ENCODE measurements around the gene SARDH.

The SARDH gene

DNA sequence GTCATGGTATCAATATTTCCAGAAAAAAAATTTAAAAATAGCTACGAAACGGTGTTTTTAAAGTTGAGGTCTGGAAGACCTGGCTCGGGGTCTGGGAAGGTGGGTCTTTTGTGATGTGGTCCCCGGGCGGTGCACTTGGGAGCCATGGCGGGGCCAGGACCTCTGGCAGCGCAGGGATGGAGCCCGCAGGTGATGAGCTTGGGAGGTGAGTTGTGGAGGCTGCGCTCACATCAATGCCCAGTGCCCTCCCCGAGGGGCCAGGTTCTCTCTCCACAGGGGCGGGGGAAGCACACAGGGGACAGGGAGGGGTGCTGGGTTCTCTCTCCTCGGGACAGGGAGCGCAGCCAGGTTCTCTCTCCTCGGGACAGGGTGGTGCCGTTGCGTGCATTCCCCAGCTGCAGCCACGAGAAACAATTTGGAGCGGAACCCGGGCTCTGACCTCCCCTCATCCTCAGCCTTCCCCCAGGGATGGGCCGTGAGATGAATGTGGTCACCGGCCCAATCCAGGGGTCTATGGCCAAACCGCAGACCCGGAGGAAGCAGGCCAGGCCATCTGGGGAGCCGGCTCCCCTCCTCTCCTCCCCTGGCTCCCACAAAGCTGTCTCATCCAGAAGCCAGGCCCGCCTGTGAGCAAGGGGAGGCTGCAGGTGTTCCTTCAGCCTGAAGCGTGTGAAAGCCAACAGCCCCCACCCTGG, 76.2 kb downstream of the SARDH start:
- no peak for DNase-seq

DNA sequence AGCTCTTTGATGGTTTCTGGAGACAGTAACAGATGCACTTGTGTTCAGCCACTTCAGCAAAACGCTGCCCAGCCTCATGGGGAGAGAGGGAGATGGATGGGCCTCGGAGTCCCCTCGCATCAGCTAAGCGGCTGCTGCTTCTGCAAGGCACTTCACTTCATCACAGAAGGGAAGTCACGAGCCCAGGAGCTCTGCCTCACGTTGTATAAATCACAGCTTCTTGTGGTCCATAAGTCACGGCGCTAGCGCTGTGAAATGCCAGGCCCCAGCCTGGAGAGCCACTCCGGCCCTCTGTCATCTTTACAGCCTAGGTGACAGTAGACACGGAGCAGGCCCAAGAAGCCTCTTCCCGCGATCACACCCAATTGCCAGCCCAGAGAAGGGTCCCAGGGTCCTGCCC, 78.6 kb downstream of the SARDH start:
- no peak for DNase-seq

DNA sequence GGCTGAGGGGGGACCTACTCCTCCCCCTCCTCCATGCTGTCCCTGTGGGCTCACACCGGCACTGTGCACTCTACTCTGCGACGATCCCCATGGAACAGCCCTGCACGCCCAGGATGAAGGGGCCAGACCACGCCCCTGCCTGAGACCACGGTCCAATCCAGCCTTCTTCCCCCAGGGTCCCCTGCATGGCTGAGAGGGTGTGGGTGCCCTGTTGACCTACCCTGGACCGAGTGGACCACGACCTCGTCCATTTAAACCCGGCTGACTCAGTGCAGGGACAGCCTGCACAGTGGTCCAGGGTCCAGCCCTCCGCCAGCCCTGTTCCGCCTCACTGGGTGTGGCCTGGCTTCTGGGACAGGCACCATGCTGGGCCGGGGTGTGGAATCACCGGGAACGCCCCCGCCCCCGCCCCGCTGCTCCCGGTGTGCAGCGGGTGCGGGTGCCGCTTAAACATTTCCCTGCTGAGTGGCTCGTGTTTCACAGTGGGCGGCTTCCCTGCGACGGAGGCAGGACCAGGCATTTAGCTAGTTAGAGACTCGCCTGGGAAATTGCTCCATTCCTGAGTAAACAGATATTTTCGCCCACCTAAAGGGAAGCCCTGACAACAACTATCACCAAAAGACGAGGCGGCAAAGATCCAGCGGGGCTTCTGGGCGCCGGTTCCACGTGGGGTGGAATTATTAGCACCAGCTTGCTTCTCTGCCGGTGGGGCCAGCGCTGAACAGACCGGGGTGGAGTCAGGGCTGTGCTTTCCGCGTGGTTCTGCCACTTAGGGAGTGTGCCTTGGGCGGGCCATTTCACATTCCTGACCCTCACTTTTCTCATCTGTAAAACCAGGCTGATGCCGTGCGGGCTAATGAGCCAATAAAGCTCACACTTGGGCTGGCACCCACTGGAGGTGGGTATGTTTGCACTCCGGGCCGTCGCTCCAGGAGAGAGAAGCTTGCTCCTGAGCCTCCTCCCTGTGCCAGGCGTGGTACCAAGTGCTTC, 79.4 kb downstream of the SARDH start:
- no peak for DNase-seq

DNA sequence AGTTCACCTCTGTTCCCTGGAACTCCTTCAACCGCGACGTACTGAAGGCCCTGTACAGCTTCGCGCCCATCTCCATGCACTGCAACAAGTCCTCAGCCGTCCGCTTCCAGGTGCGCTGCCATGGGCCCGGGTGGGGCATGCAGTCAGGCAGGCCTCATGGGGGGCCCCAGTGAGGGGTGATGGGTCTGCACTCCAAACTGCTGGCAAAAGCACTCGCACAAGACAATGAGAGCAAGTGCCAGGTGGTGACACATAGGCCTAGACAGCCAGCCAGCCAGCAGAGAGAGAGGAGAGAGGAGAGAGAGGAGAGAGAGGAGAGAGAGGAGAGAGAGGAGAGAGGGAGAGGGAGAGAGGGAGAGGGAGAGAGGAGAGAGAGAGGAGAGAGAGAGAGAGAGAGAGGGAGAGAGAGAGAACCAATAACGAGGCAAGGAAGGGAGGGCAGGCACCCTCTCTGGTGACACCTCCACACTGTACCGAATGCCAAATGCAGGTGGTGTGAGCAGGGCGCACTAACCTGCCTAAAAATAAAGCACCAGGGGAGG, 81.0 kb downstream of the SARDH start:
- DNase-seq, result no peak

DNA sequence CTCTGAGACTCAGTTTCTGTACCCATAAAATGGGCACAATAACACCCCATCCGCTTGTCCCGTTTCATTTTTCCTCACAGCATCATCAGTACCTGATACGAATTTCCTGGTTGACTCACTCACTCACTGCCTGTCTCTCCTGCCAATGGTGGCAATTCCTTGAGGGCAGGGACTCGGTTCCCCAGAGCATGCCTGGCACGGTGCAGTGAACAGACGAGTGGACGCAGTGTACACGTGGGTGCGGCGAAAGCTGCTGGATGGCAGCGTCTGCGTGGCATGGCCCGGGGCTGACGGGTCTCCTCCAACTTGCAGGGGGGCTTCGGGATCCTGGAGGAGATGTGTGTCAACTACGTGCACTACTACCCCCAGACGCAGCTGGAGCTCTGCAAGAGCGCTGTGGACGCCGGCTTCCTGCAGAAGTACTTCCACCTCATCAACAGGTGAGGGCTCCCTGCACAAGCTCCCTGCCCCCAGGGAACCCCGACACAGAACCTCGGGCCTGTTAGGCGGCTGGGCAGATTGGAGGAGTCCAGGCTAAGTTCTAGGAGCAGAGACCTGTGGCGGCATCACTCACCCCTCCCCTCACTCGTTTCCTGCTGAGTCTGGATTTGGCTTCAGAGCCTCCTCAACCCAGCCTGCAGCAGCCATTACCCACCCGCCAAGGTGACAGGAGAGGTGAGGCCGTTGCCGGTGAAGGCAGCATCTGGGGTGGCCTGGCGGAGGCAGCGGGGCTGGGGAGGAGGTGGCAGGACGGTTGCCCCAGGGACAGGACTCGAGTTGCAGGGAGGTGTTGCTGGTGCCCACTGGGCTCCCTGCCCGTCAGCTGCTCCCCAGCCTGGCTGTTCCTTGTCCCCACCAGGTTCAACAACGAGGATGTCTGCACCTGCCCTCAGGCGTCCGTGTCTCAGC, 81.7 kb downstream of the SARDH start:
- no peak for DNase-seq

DNA sequence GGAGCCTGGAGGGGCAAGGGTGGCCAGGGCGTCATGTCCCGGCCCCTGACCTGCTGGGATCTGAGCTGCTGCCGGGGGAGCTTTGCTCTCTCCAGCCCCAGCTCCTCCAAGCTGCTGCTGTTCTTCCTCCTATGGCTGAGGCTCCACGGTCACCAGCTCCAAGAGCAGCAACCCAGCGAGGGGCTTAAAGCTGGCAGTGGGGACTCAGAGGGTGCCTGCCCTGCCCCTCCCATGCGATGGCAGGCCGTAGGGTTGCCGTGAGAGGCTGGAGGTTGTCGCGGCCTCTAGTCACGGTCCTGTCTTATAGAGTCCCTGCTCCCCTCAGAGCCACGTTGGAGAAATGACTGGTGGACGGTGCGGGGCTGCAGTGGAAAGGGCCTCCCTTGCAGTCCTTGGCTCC, 82.5 kb downstream of the SARDH start:
- no peak for DNase-seq

DNA sequence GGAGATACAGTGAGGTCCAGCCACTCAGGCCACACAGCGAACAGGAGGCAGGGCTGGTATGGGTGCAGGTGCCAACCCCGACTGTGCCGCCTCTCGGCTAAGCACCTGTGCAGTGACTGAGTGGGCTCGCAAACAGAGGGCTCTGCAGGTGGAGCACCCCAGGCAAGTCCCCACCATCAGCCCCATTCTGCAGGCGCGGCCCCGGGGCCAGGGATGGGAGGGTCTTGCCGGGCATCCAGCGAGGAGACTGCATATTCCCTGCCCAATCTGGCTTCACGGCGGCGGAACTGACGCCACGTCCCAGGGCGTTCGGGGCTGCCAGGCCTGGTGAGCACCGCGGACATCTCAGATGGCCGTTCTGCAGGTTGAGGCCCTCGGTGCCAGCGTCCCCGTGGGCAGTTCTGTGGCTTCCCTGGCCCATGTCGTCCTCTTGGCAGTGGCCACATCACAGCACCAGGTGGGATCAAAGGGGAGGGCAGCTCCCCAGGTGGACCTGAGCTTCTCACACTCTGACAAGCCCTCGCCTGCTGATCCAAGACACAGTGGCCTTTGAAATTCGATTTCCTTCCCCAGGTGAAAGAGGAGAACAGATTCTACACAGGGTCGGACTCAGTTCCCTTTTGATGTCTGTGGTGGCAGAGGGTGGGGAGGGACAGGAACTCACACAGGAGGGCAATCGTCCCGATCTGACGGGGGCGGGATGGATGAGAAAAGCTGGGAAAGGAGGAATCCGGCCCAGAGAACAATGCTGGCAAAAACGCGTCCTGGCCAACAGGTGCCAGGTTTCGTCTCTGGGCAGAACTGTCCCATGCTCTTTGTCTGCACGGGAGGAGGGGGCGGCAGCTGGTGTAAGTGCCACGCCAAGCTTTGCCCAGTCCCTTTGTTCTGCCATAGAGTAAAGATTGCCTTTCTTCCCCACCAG, 83.2 kb downstream of the SARDH start:
- DNase-seq, result no peak

DNA sequence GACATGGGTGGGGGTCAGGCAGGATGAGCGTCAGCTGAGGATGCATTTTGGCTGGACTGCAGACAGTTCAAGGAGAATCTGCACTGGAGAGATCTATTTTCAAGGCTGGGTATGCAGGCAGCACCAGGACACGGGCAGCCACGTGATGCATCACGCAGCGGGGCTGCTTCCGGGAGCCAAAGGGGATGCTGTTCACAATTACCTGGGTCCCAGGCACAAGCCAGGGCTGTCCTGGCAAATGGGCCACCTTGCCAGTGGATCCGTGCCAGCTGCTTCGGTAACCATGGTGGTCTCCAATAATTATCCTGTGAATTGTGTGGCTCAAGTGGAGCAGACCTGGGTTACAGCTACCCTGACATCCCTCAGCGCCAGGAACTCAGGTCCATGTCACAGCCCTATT, 84.5 kb downstream of the SARDH start:
- no peak for DNase-seq

DNA sequence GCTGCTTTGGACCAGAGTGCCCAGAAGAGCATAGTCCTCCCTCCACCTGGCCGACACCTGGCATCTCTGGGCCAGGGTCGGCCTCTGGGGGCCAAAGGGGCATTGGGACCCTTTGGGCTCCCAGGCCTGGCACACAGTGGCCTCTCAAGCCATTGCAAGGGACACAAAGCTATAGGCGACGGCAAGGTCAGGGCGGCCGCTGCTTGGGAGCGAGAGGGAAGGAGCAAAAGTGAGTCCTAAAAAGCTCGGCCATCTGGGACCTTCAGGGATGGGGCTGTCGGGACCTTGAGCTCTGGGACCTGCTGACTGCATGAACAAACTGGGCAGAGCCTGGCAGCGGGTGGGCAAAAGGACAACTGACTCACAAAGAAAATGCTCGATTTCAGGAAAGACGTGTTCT, 88.1 kb downstream of the SARDH start:
- DNase-seq, result no peak

DNA sequence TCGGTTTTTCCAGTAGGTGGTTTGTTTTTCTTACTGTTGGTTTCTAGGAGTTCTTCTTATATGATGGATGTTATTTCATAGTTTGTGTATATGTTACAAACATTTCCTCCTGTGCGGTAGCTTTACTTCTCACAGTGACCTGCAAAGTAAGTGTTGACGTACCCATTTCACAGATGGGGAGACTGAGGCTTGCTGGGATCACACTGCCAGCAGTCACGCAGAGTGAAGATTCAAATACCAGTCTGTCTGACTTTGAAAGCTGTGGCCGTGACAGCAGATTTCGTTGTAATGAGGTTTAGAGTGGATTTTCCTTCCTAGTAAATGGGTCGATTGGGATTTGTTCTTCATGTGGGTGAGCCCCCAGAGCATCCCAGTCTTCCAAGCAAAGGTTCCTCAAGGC, 89.0 kb downstream of the SARDH start:
- no peak for DNase-seq

DNA sequence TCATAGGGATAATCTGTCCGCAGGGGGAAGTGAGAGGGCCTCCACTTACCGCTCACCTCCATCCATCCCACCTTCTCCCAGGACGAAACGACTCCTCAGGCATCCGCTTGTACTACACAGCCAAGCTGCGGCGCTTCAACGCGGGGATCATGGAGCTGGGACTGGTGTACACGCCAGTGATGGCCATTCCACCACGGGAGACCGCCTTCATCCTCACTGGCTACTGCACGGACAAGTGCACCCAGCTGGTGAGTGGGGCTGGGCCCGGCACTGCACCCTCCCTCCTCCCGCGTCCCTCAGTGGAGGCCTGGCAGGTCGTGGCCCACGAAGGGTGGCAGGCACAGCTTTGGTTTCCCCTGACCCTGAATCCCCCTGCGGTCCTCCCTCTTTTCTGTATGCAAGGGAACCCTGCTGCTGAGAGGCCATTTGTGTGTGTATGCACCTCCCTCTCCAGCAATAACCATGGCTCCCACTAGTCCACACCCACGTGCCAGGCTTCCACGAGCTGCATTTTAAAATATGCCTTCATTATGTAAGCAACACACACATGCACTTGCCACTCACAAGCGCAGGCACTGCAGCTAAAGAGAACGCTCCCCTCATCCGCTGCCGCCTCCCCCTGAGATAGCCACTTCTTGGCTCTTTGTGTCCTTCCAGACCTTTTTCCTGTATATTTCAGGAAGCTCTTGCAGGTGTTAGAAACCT, 90.2 kb downstream of the SARDH start:
- no peak for DNase-seq

DNA sequence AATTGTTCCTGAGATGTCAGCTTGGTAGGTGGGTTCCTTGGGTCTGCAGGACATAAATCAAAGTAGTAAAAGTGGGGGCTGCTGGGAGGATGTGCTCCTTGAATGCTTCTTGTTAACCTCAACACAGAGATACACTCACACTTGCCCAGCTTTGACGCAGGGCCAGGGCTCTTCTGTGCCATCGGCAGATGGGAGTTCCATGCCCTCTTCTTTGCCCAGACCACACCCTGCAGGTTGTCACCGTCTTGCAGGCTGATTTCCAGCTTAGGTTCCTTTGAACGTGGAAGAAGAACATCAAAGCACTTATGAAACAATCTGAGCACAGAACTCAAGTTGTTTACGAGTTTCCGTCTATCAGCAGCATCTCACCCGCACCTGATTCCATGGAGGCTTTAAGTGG, 91.0 kb downstream of the SARDH start:
- DNase-seq, result no peak

DNA sequence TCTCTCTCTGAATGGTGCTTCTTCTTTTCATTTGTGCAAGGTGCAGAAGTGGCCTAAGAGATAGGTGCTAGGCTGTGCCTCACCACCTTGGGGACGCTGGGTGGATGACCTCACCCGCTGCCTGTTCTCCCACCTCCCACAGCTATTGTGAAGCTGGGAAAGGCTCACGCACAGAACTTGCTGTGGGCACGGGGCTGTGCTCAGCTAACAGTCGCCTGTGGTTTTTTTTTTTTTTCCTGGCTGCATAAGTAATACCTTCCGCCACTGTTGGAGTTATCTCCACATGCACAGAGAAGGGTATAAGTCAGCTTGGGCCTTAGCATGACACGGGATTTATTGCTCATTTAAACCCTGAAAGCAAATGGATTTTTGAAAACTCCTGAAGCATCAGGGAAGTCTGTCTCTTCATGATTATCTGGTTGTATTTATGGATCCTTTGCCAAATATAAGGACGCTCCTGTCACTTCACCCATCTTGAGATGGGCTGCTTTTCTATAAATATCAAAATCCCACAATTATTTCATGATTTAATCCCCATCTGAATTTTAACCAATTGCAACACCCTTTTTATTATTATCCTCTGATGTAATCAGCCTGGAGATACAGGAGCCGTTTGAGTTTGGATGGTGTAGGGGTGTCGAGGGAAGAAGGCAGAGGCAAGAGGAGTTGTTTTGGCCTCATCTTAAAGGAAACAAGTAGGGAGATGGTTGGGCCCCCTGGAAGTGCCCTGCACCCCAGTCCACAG, 93.0 kb downstream of the SARDH start:
- DNase-seq, result no peak

DNA sequence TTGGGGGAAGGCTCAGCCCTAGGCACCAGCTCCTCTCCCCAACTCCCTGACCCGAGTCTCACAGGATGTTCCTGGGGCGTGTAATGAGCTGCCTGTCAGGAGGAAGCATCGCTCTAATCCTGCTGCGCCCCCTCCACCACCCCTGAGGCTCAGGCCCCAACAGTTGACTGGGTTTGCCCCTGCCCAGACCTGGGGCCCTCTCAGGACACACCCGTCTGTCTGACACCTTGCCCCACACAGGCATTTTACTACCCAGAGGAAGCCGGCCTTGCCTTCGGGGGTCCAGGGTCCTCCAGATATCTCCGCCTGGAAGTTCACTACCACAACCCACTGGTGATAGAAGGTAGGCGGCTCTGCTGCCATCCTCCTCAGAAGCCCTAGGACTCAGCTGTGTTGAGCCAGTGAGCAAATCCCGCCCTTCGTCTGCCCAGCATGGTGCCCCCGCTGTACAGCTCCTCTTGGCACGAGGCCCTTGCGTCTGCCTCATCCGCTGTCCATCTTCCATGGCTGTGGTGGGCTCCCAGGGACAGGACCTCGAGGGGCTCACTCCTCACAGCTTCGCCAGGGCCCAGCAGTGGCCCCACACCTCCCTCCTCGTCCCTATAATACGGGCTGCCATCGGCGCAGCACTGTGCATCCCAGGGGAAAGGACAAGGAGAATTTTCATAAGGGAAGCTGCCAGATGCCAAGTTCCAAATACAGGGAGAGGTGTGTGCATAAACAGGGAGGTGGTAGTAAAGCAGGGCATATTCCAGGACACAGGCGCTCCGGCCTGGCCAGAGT, 94.0 kb downstream of the SARDH start:
- no peak for DNase-seq

DNA sequence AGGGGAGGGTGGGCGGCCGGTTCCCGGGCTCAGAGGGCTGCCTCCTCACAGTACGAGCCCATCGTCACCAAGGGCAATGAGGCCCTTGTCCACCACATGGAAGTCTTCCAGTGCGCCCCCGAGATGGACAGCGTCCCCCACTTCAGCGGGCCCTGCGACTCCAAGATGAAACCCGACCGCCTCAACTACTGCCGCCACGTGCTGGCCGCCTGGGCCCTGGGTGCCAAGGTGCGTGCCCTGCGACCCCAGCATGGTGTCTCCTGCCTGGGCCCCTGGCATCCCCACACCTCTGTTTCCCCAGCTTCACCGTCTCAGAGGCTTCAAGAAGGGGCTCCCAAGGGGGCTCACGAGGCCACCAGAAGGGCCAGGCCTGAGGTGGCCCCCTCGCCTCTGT, 94.8 kb downstream of the SARDH start:
- DNase-seq, result no peak

DNA sequence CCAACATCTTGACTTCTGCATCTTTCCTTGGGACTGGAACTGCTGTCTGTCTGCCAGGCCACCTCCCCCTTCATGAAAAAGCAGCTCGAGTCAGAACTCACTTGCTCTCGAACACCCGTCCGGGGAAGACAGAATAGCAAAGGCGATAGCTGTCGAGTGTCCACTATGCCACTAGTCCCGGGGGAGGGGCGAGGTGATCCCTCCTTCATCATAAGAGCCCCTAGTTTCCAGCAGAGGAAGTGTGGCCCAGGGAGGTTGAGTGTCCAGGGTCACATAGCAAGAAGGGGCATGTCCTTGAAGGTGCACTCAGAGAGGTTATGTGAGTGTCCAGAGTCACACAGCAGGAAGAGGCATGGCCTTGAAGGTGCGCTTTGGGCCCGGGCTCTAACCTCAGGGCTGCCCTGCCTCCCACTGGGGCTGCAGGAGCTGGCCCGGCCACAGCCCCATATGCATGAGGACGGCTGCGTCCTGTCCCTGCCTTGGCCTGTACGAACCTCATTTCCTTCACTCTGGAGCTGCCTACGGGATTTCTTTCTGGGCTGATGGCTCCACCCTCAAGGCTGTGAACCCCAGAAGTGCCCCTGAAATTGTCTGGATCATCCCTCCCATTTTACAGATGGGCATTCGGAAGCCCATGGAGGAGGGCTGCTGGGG, 95.3 kb downstream of the SARDH start:
- DNase-seq, result no peak

DNA sequence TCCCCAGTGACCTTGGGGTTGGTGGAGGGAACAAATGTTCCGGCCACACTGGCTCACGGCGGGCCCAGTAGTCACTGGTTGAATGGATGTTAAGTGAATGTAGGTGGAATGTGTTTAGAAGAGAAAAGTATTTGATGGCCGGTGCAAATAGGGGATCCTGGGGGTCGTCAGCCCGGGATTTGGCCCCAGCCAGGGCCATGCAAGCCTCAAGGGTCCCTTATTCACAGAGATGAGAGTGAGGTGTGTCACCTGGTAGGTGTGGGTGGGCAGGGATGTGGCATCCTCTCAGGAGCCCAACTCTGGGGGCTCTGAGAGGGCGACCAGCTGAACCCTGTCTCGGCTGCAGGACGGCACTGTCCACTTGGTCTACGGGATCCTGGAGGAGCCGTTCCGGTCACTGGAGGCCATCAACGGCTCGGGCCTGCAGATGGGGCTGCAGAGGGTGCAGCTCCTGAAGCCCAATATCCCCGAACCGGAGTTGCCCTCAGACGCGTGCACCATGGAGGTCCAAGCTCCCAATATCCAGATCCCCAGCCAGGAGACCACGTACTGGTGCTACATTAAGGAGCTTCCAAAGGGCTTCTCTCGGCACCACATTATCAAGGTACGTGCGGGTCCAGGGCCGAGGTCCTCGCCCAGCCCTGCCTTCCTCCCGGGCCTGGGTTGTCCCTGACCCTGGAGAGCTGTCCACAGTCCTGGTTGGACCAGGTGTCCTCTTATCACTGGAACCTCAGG, 96.1 kb downstream of the SARDH start:
- DNase-seq, result no peak

DNA sequence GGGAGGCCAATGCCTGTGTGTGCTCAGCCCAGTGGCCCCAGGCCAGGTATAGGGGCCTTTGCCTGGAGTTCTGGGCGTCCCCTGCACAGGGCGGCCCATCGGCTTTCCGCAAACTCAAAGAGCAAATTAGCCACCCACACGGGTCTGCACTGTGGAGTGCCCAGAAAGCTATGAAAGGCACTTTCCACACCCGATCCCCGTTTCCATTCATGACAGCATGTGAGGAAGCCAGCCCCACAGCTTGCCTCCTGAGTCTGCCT, 96.8 kb downstream of the SARDH start:
- no peak for DNase-seq

All from stimulated activated naive CD4-positive, alpha-beta T cell treated with Interleukin-2 at 50 U/mL for 16 hours (primary cell).